B cell (primary cell): ENCODE results near the gene DOK7. TPM values are rescaled to one million over a fixed set of nuclear protein-coding genes. Genes with fewer than 3 reads are reported as not detected.

Experiments used
- ATAC-seq: fragments of 200-7000 bp; cut with Tn5 transposase; one replicate; pipeline ENCODE4 v1.10.0; 2021; ENCODE audit warnings: low read depth, mild to moderate bottlenecking, moderate number of reproducible peaks, moderate library complexity
- CTCF ChIA-PET: fragments of 350-600 bp; sonication (Branson Sonifier 250); formaldehyde crosslinking; loops from one replicate; lab custom pipeline; 2021; ENCODE audit warnings: antibody characterized with exemption, inconsistent platforms; lab: Charles Lee
- POLR2A ChIA-PET: fragments of 350-600 bp; sonication (Branson Sonifier 250); formaldehyde crosslinking; loops from one replicate; lab custom pipeline; 2021; ENCODE audit warnings: antibody characterized with exemption; lab: Charles Lee
- DNase-seq: peaks from one replicate; pipeline ENCODE4 v3.0.0; 2013
- H2AFZ ChIP-seq: 2 replicates; pipeline ENCODE4 v1.6.1; 2012; ENCODE audit warnings: mild to moderate bottlenecking, low read depth, low read length; ENCODE audit not compliant: insufficient read depth, poor library complexity, severe bottlenecking
- H3K27ac ChIP-seq, 2 donors: 1 replicate in 1 of 2; 2 replicates in 1 of 2; pipeline ENCODE4 v1.5.1; 2012 to 2013; ENCODE audit warnings: low read length in 2 of 2, mild to moderate bottlenecking in 2 of 2, moderate library complexity in 1 of 2
- H3K27me3 ChIP-seq, 4 experiments: fragments of 200-600 bp in 1 of 4; sonication (generic) in 1 of 4; replicated peaks in 1 of 4; 1 replicate in 2 of 4; 2 replicates in 2 of 4; pipeline versions ENCODE4 v1.6.1 to v1.7.0; 2013 to 2016; ENCODE audit warnings: low read length in 3 of 4, mild to moderate bottlenecking in 2 of 4, mixed read lengths in 1 of 4, moderate library complexity in 1 of 4; ENCODE audit not compliant: insufficient read depth in 4 of 4, control insufficient read depth in 3 of 4; ENCODE audit errors: control extremely low read depth in 1 of 4
- H3K36me3 ChIP-seq, 2 experiments: replicated peaks in 1 of 2; 1 replicate in 1 of 2; 2 replicates in 1 of 2; pipeline versions ENCODE4 v1.6.1 to v1.7.1; 2013; ENCODE audit warnings: low read length in 1 of 2; ENCODE audit not compliant: insufficient read depth in 2 of 2, control insufficient read depth in 1 of 2; ENCODE audit errors: control extremely low read depth in 1 of 2, extremely low read depth in 1 of 2
- H3K4me1 ChIP-seq, 2 donors: fragments of 200-600 bp in 1 of 2; sonication (generic) in 1 of 2; 1 replicate in 1 of 2; 2 replicates in 1 of 2; pipeline versions ENCODE4 v1.5.1 to v1.6.1; 2013 to 2017; ENCODE audit warnings: low read length in 2 of 2; ENCODE audit not compliant: control insufficient read depth in 2 of 2, insufficient read depth in 2 of 2
- H3K4me2 ChIP-seq: replicated peaks from 2 replicates; pipeline ENCODE3; 2012; ENCODE audit warnings: mild to moderate bottlenecking, low read depth, low read length; ENCODE audit not compliant: poor library complexity, severe bottlenecking
- H3K4me3 ChIP-seq, 5 experiments: fragments of 200-600 bp in 1 of 5; sonication (generic) in 1 of 5; 1 replicate in 3 of 5; 2 replicates in 2 of 5; pipeline versions ENCODE4 v1.5.1 to v1.7.0; 2011 to 2016; ENCODE audit warnings: low read length in 4 of 5, mild to moderate bottlenecking in 4 of 5, low read depth in 2 of 5, control low read depth in 1 of 5, moderate library complexity in 1 of 5; ENCODE audit not compliant: insufficient read depth in 1 of 5; ENCODE audit errors: control extremely low read depth in 1 of 5, extremely low read depth in 1 of 5
- H3K79me2 ChIP-seq: fragments of 200-600 bp; sonication (generic); one replicate; pipeline ENCODE4 v1.6.0; 2016; ENCODE audit warnings: low read length; ENCODE audit not compliant: control insufficient read depth, insufficient read depth
- H3K9ac ChIP-seq: fragments of 200-600 bp; sonication (generic); 2 replicates; pipeline ENCODE4 v1.6.1; 2017; ENCODE audit warnings: mild to moderate bottlenecking, low read length, moderate library complexity
- H3K9me3 ChIP-seq, 3 donors: one replicate each; pipeline versions ENCODE4 v1.6.1 to v1.7.1; 2013; ENCODE audit warnings: low read length in 2 of 3; ENCODE audit not compliant: control insufficient read depth in 2 of 3, insufficient read depth in 1 of 3; ENCODE audit errors: control extremely low read depth in 1 of 3
- H4K20me1 ChIP-seq: 2 replicates; pipeline ENCODE4 v1.6.0; 2012; ENCODE audit warnings: mild to moderate bottlenecking, low read length; ENCODE audit not compliant: insufficient read depth, control insufficient read depth, poor library complexity, severe bottlenecking
- H3K27ac Mint-ChIP-seq: one replicate; pipeline ENCODE4 v1.8.0; 2021; ENCODE audit warnings: mixed read lengths
- H3K27me3 Mint-ChIP-seq: one replicate; pipeline ENCODE4 v1.8.0; 2021; ENCODE audit warnings: mixed read lengths
- H3K4me1 Mint-ChIP-seq: one replicate; pipeline ENCODE4 v1.8.0; 2021; ENCODE audit warnings: mixed read lengths
- H3K4me3 Mint-ChIP-seq: one replicate; pipeline ENCODE4 v1.8.0; 2021; ENCODE audit warnings: mixed read lengths
- H3K9me3 Mint-ChIP-seq: one replicate; pipeline ENCODE4 v1.8.0; 2022; ENCODE audit warnings: mixed read lengths; ENCODE audit not compliant: insufficient read depth
- CTCF ChIP-seq: fragments of 200-600 bp; IDR thresholded peaks from one replicate; pipeline ENCODE4 v1.8.0; 2022; ENCODE audit warnings: antibody characterized with exemption, mild to moderate bottlenecking
- EZH2 ChIP-seq: IDR thresholded peaks from 2 replicates; pipeline ENCODE4 v1.6.1; 2012; ENCODE audit warnings: borderline replicate concordance, low read depth, mild to moderate bottlenecking, moderate library complexity, low read length; ENCODE audit not compliant: insufficient read depth, poor library complexity, severe bottlenecking
- WGBS: methylation state at CpG from one replicate; pipeline ENCODE4 v1.1.5; 2013; ENCODE audit warnings: missing lambda C conversion rate; ENCODE audit not compliant: insufficient coverage; 5-methylcytosine and 5-hydroxymethylcytosine counted together
- intact Hi-C: fragments of 100-400 bp; cut with micrococcal nuclease; formaldehyde crosslinking; loops from one replicate; pipeline ENCODE4 v1.10.0; 2022
- polyA plus RNA-seq: library from polyadenylated mRNA; depleted of rRNA; stranded (reverse); fragments of >200 nt; gene quantifications from 2 replicates; pipeline ENCODE4 v1.2.3, GENCODE V29; 2012
- total RNA-seq, 2 donors: library from RNA; stranded (reverse); fragments of 120-200 nt in 1 of 2; gene quantifications; 1 replicate in 1 of 2; 2 replicates in 1 of 2; pipeline versions ENCODE4 v1.2.3 to v1.2.4, GENCODE V29; 2013 to 2022

Gene DOK7
- total and polyA plus RNA-seq, 2 donors (not counting 1 experiment from before 2014, with no cell fraction given): 24.1 to 24.8 TPM

GRCh38 chr4:3531879-3532750, 69.0 kb downstream of the DOK7 start, which contains the start of gene LRPAP1:
Gene LRPAP1 (minus strand): TSS chr4:3532422. CDS start chr4:3532412, 10 bp downstream.
- ATAC-seq (peak; percentile 91), DNase-seq (peak; percentile 92)
- TF ChIP-seq EZH2: no peak
- no peak for TF ChIP-seq CTCF
- H4K20me1 ChIP-seq: peaks cover 49% of the 10 kb centered on the region
- POLR2A ChIA-PET: interaction anchor here (2.0 kb wide), 1 partner anchor 47 kb away, joined by 6 read pairs; no protein-coding TSS in a partner anchor
- H3K4me1 ChIP-seq: peaks cover 29 to 46% of the 10 kb centered on the region in 2 donors
- Mint-ChIP-seq H3K27ac (peak within 1 kb of the TSS; percentile 96), H3K4me1 (peaks cover 39% of the 10 kb centered on the region), H3K27me3 (peaks cover 5% of the 10 kb centered on the region), H3K9me3 (no peaks in the 10 kb centered on the region), H3K4me3 (peak within 1 kb of the TSS; percentile 100)
- peak within 1 kb of the TSS; percentile 96 for H3K9ac ChIP-seq
- peaks cover 0 to 22% of the 10 kb centered on the region in 2 experiments for H3K36me3 ChIP-seq
- CTCF ChIA-PET: no interaction called here
- intact Hi-C loops: loop anchor here (1.0 to 10.0 kb wide), 3 partner anchors 47 to 763 kb away; partner anchors contain the start of genes LYAR, RGS12 and ZBTB49
- peak within 1 kb of the TSS; percentile 92 for H3K4me2 ChIP-seq
- under 1% methylated on average over 84 of the region's 84 CpGs for WGBS
- peak within 1 kb of the TSS; percentile 70 to 98 (median 85) for H3K4me3 ChIP-seq
- peak within 1 kb of the TSS; percentile 62 to 76 for H3K27ac ChIP-seq
- peak within 1 kb of the TSS; percentile 98 for H2AFZ ChIP-seq
- H3K27me3 ChIP-seq: peaks cover 0 to 3% (median 0%) of the 10 kb centered on the region in 4 experiments
- H3K79me2 ChIP-seq: peaks cover 73% of the 10 kb centered on the region
- H3K9me3 ChIP-seq: peaks cover 0 to 9% (median 0%) of the 10 kb centered on the region in 3 donors
